HCT116 (cell line): Measurements from ENCODE around the gene FAM47E. TPM values are rescaled to one million over a fixed set of nuclear protein-coding genes. Genes with fewer than 3 reads are reported as not detected.

Experiments used
- ATAC-seq: fragments of 200-7000 bp; cut with Tn5 transposase; 2 replicates; pipeline ENCODE4 v1.9.1; 2020; ENCODE audit warnings: mild to moderate bottlenecking, moderate library complexity
- BruUV-seq: library from RNA; stranded (reverse); fragments of 400-500 nt; replicated peaks from 2 replicates; lab custom pipeline; 2021; lab: Mats Ljungman, UMichigan
- CTCF ChIA-PET: fragments of 300-600 bp; sonication (Branson Sonifier 250); formaldehyde crosslinking; loops from one replicate; lab custom pipeline; 2021; ENCODE audit warnings: antibody characterized with exemption; lab: Charles Lee
- POLR2A ChIA-PET: fragments of 300-600, 350-600 bp; sonication (Branson Sonifier 250); formaldehyde crosslinking; loops from one replicate; lab custom pipeline; 2021; ENCODE audit warnings: antibody characterized with exemption; lab: Charles Lee
- RAD21 ChIA-PET, 2 experiments: fragments of 300-600 bp; sonication (Branson Sonifier 250); formaldehyde crosslinking; loops; one replicate each; lab custom pipeline; 2023; ENCODE audit warnings: low total read pairs in 2 of 2; ENCODE audit not compliant: uncharacterized antibody in 2 of 2, unreplicated experiment in 2 of 2, low non-redundant PET in 1 of 2; lab: Charles Lee
- DNase-seq: peaks from one replicate; pipeline ENCODE4 v3.0.0-alpha.2; 2010; ENCODE audit warnings: low read depth, low spot score
- H2AFZ ChIP-seq: fragments of 200-600 bp; shearing (Covaris generic), sonication (generic); 2 replicates; pipeline ENCODE4 v1.6.1; 2017; ENCODE audit warnings: low read depth, mixed run types, mixed read lengths, antibody characterized with exemption, low read length; ENCODE audit not compliant: poor library complexity, severe bottlenecking
- H3K27ac ChIP-seq: 2 replicates; pipeline ENCODE4 v1.5.1; 2012; ENCODE audit warnings: low read depth, low read length
- H3K27me3 ChIP-seq: fragments of 200-600 bp; sonication (generic); 2 replicates; pipeline ENCODE4 v1.6.1; 2016; ENCODE audit warnings: mixed run types, low read length, mixed read lengths; ENCODE audit not compliant: insufficient read depth
- H3K36me3 ChIP-seq, 2 experiments: fragments of 200-500 bp in 1 of 2; fragments of 200-600 bp in 1 of 2; sonication (Bioruptor generic) in 1 of 2; sonication (generic) in 1 of 2; 2 replicates each; pipeline versions ENCODE4 v1.5.1 to v1.6.1; 2014 to 2016; ENCODE audit warnings: low read length in 2 of 2, inconsistent platforms in 1 of 2, mixed read lengths in 1 of 2, mixed run types in 1 of 2; ENCODE audit not compliant: insufficient read depth in 2 of 2, control insufficient read depth in 1 of 2
- H3K4me1 ChIP-seq, 2 experiments: fragments of 200-600 bp in 1 of 2; sonication (generic) in 1 of 2; 2 replicates each; pipeline versions ENCODE4 v1.5.1 to v1.6.1; 2012 to 2017; ENCODE audit warnings: low read length in 2 of 2, inconsistent platforms in 1 of 2, mild to moderate bottlenecking in 1 of 2, mixed read lengths in 1 of 2, mixed run types in 1 of 2, moderate library complexity in 1 of 2; ENCODE audit not compliant: insufficient read depth in 2 of 2, control insufficient read depth in 1 of 2
- H3K4me2 ChIP-seq: fragments of 200-600 bp; sonication (generic); 2 replicates; pipeline ENCODE4 v1.6.1; 2017; ENCODE audit warnings: mixed run types, low read length, mixed read lengths
- H3K4me3 ChIP-seq, 2 experiments: fragments of 200-600 bp in 1 of 2; sonication (generic) in 1 of 2; replicated peaks in 1 of 2; 2 replicates each; pipeline ENCODE4 v1.5.1; 2011 to 2016; ENCODE audit warnings: low read length in 2 of 2, control low read depth in 1 of 2, low read depth in 1 of 2, mild to moderate bottlenecking in 1 of 2, mixed read lengths in 1 of 2, mixed run types in 1 of 2
- H3K79me2 ChIP-seq: fragments of 200-600 bp; sonication (generic); 2 replicates; pipeline ENCODE4 v1.6.1; 2017; ENCODE audit warnings: mild to moderate bottlenecking, mixed run types, low read length, moderate library complexity, mixed read lengths; ENCODE audit not compliant: insufficient read depth
- H3K9ac ChIP-seq: fragments of 200-600 bp; sonication (generic); 2 replicates; pipeline ENCODE4 v1.6.1; 2016; ENCODE audit warnings: low read length, mixed read lengths
- H3K9me2 ChIP-seq: fragments of 200-600 bp; sonication (generic), shearing (Covaris generic); 2 replicates; pipeline ENCODE4 v1.6.1; 2017; ENCODE audit warnings: mixed run types, mild to moderate bottlenecking, moderate library complexity; ENCODE audit not compliant: insufficient read depth
- H3K9me3 ChIP-seq, 2 experiments: fragments of 200-500 bp in 1 of 2; fragments of 200-600 bp in 1 of 2; sonication (Bioruptor generic) in 1 of 2; sonication (generic) in 1 of 2; 2 replicates each; pipeline ENCODE4 v1.6.1; 2014 to 2017; ENCODE audit warnings: low read length in 2 of 2, mixed read lengths in 2 of 2, inconsistent platforms in 1 of 2, low read depth in 1 of 2, mild to moderate bottlenecking in 1 of 2, mixed run types in 1 of 2, moderate library complexity in 1 of 2; ENCODE audit not compliant: control insufficient read depth in 1 of 2, insufficient read depth in 1 of 2
- H4K20me1 ChIP-seq: fragments of 200-600 bp; sonication (generic), shearing (Covaris generic); 2 replicates; pipeline ENCODE4 v1.6.1; 2017; ENCODE audit warnings: mixed run types, mild to moderate bottlenecking, moderate library complexity; ENCODE audit not compliant: insufficient read depth
- CBX3 ChIP-seq: IDR thresholded peaks from 2 replicates; pipeline ENCODE4 v1.6.1; 2012; ENCODE audit warnings: low read depth
- CEBPB ChIP-seq: IDR thresholded peaks from 2 replicates; pipeline ENCODE4 v1.6.1; 2012; ENCODE audit warnings: low read depth
- POLR2AphosphoS5 ChIP-seq: IDR thresholded peaks from 2 replicates; pipeline ENCODE4 v1.6.1; 2011; ENCODE audit warnings: mild to moderate bottlenecking, low read depth, low read length, moderate library complexity
- SIN3A ChIP-seq: IDR thresholded peaks from 2 replicates; pipeline ENCODE4 v1.6.1; 2012; ENCODE audit warnings: low read depth
- SP1 ChIP-seq: IDR thresholded peaks from 2 replicates; pipeline ENCODE4 v1.6.1; 2012; ENCODE audit warnings: low read depth
- SRF ChIP-seq: IDR thresholded peaks from 2 replicates; pipeline ENCODE4 v1.6.1; 2012; ENCODE audit warnings: low read depth
- TCF7L2 ChIP-seq: IDR thresholded peaks from 2 replicates; pipeline ENCODE4 v1.7.0; 2011; ENCODE audit warnings: borderline replicate concordance, inconsistent platforms; ENCODE audit not compliant: insufficient read depth, insufficient read length; ENCODE audit errors: extremely low read depth
- ZFX ChIP-seq: fragments of 450-650 bp; IDR thresholded peaks from 2 replicates; pipeline ENCODE4 v1.6.1; 2017
- ZNF274 ChIP-seq: fragments of 200-500 bp; sonication (Bioruptor generic); IDR thresholded peaks from 2 replicates; pipeline ENCODE4 v1.6.1; 2014; ENCODE audit warnings: mild to moderate bottlenecking, low read depth, low read length, inconsistent platforms
- intact Hi-C: fragments of 100-400 bp; cut with micrococcal nuclease; formaldehyde crosslinking; loops from 2 replicates; pipeline ENCODE4 v1.10.0; 2022
- total RNA-seq: library from RNA; stranded (reverse); gene quantifications from one replicate; pipeline ENCODE4 v1.2.1, GENCODE V29; 2021; ENCODE audit not compliant: unreplicated experiment
- TF ChIP-seq, protein P1 (sequence below): IDR thresholded peaks from 2 replicates; pipeline ENCODE4 v1.6.1; 2012; ENCODE audit warnings: low read depth
- TF ChIP-seq, protein P2 (sequence below): IDR thresholded peaks from 2 replicates; pipeline ENCODE4 v1.6.1; 2012
- TF ChIP-seq, protein P3 (sequence below): IDR thresholded peaks from 2 replicates; pipeline ENCODE4 v1.6.1; 2011; ENCODE audit warnings: mild to moderate bottlenecking, low read length, moderate library complexity; ENCODE audit not compliant: insufficient replicate concordance; ENCODE audit errors: extremely low read depth
- TF ChIP-seq, protein P4 (sequence below): IDR thresholded peaks from 2 replicates; pipeline ENCODE4 v1.6.1; 2012

FAM47E gene
- total RNA-seq, 1 experiment from 2014 or later, result 0.91 TPM

DNA sequence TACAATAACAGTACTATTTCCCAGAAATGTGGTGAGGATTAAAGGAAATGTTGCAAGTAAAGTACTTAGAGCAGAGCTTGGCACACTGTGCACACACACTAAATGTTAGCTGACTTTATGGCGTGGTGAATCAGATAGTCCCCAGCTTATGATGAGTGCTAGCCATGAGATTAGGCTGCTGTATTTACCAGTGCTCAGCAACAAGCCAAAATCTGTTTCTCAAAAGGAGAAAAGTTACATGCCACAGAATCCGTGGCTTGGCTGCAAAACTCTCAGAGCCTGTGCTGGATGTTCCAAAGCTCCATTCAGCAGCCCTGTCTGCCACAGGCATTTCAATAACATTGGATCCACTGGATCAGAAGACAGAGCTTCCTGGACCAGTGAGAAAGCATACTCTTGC, 42.3 kb downstream of the FAM47E start:
- H3K79me2 ChIP-seq, result no peaks in the 10 kb centered on the region
- CTCF ChIA-PET, result no interaction called here

DNA sequence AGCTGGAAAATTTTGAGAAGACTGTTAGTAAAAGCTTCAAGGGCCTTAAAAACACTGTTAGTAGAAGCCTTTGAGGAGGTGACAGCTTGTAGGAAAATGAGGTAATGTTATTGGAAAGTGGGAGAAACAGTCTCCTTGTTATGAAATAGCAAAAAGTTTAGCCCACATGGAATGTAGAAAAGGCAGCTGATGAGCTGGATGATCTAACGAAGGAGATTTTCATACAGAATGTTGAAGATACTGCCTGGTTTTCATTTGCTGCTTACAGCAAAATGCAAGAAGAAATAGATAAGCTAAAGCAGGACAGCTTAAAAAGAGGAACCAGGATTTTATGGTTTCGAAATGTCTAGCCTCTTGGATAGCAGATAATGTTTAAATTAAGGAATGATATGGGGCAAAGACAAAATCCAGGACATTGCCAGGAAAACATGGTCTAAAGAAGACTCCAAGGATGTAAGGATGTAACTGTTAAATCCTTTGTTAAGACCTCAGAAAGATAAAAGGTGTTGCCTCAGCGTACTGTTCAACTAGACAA, 44.8 kb downstream of the FAM47E start:
- intact Hi-C loops, result no loop called here
- BruUV-seq, result no TSS peak
- Histone ChIP-seq H3K9ac (no peak overlapping the region), H2AFZ (no peak overlapping the region), H3K9me3 (peaks cover 3 to 13% of the 10 kb centered on the region in 2 experiments; a peak in 2 of 4 replicates), H3K27ac (no peak overlapping the region), H3K4me2 (no peak overlapping the region), H3K4me1 (peaks cover 8 to 9% of the 10 kb centered on the region in 2 experiments), H3K4me3 (no peak overlapping the region), H3K9me2 (no peaks in the 10 kb centered on the region), H3K36me3 (no peaks in the 10 kb centered on the region), H3K27me3 (no peaks in the 10 kb centered on the region), H4K20me1 (no peaks in the 10 kb centered on the region), H3K79me2 (no peaks in the 10 kb centered on the region)
- ATAC-seq, result no peak
- RAD21 ChIA-PET, result no interaction called here
- CTCF ChIA-PET, result interaction anchor here (1.0 kb wide), 1 partner anchor 11 kb away, joined by 4 read pairs; no protein-coding TSS in a partner anchor
- no peak for DNase-seq
- POLR2A ChIA-PET, result no interaction called here
- TF ChIP-seq SIN3A (no peak), ZFX (no peak), CBX3 (no peak), SP1 (no peak), SRF (no peak), POLR2AphosphoS5 (no peak), TCF7L2 (no peak)
- TF ChIP-seq, protein P1, sequence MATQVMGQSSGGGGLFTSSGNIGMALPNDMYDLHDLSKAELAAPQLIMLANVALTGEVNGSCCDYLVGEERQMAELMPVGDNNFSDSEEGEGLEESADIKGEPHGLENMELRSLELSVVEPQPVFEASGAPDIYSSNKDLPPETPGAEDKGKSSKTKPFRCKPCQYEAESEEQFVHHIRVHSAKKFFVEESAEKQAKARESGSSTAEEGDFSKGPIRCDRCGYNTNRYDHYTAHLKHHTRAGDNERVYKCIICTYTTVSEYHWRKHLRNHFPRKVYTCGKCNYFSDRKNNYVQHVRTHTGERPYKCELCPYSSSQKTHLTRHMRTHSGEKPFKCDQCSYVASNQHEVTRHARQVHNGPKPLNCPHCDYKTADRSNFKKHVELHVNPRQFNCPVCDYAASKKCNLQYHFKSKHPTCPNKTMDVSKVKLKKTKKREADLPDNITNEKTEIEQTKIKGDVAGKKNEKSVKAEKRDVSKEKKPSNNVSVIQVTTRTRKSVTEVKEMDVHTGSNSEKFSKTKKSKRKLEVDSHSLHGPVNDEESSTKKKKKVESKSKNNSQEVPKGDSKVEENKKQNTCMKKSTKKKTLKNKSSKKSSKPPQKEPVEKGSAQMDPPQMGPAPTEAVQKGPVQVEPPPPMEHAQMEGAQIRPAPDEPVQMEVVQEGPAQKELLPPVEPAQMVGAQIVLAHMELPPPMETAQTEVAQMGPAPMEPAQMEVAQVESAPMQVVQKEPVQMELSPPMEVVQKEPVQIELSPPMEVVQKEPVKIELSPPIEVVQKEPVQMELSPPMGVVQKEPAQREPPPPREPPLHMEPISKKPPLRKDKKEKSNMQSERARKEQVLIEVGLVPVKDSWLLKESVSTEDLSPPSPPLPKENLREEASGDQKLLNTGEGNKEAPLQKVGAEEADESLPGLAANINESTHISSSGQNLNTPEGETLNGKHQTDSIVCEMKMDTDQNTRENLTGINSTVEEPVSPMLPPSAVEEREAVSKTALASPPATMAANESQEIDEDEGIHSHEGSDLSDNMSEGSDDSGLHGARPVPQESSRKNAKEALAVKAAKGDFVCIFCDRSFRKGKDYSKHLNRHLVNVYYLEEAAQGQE, result no peak
- TF ChIP-seq, protein P2, sequence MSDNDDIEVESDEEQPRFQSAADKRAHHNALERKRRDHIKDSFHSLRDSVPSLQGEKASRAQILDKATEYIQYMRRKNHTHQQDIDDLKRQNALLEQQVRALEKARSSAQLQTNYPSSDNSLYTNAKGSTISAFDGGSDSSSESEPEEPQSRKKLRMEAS, result no peak
- TF ChIP-seq, protein P3, sequence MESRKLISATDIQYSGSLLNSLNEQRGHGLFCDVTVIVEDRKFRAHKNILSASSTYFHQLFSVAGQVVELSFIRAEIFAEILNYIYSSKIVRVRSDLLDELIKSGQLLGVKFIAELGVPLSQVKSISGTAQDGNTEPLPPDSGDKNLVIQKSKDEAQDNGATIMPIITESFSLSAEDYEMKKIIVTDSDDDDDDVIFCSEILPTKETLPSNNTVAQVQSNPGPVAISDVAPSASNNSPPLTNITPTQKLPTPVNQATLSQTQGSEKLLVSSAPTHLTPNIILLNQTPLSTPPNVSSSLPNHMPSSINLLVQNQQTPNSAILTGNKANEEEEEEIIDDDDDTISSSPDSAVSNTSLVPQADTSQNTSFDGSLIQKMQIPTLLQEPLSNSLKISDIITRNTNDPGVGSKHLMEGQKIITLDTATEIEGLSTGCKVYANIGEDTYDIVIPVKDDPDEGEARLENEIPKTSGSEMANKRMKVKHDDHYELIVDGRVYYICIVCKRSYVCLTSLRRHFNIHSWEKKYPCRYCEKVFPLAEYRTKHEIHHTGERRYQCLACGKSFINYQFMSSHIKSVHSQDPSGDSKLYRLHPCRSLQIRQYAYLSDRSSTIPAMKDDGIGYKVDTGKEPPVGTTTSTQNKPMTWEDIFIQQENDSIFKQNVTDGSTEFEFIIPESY, result no peak

More for the DNA sequence above, 42.3 kb downstream of the FAM47E start:
- Histone ChIP-seq H3K27ac (no peak overlapping the region), H3K4me3 (no peak overlapping the region), H3K4me2 (no peak overlapping the region), H3K9me3 (peaks cover 3 to 12% of the 10 kb centered on the region in 2 experiments; a peak in 2 of 4 replicates), H3K9ac (no peak overlapping the region), H4K20me1 (no peaks in the 10 kb centered on the region), H3K9me2 (no peaks in the 10 kb centered on the region), H2AFZ (no peak overlapping the region), H3K27me3 (no peaks in the 10 kb centered on the region), H3K4me1 (no peaks in the 10 kb centered on the region), H3K36me3 (no peaks in the 10 kb centered on the region)
- intact Hi-C loops, result no loop called here
- POLR2A ChIA-PET, result no interaction called here
- RAD21 ChIA-PET, result no interaction called here
- TF ChIP-seq CBX3 (no peak), ZNF274 (no peak), ZFX (no peak), SP1 (no peak), TCF7L2 (no peak), SRF (no peak), CEBPB (no peak)
- TF ChIP-seq, protein P4, sequence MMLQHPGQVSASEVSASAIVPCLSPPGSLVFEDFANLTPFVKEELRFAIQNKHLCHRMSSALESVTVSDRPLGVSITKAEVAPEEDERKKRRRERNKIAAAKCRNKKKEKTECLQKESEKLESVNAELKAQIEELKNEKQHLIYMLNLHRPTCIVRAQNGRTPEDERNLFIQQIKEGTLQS, result no peak
- TF ChIP-seq, protein P2, result no peak
- ATAC-seq (no peak), DNase-seq (no peak)
- BruUV-seq, result no TSS peak
